Mammary epithelial cell (primary cell): Measurements from ENCODE around the gene NASP.

Experiments
- EZH2 ChIP-seq: IDR thresholded peaks from 2 replicates; pipeline ENCODE4 v1.6.1; 2012; ENCODE audit warnings: low read length, inconsistent platforms, borderline replicate concordance
- TF ChIP-seq, protein P1 (sequence below), 2 donors: IDR thresholded peaks in 1 of 2; conservative IDR thresholded peaks in 1 of 2; 2 replicates each; pipeline ENCODE4 v1.5.1; 2011 to 2012; ENCODE audit warnings: inconsistent platforms in 2 of 2, low read length in 2 of 2, mild to moderate bottlenecking in 2 of 2, control low read depth in 1 of 2, low read depth in 1 of 2; ENCODE audit not compliant: insufficient read depth in 1 of 2; ENCODE audit errors: extremely low read depth in 1 of 2

DNA sequence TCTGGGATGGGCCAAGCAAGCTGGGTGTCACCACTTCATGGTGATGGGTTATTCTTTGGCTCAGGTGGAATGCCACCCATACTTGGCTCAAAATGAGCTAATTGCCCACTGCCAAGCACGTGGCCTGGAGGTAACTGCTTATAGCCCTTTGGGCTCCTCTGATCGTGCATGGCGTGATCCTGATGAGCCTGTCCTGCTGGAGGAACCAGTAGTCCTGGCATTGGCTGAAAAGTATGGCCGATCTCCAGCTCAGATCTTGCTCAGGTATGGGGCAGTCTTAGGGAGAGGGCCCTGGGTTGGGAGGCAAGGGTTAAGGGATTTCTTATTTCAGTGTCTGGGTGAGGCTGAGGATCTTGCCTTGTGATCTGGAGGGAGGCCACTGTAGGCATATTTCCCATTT, 15.4 kb upstream of the NASP start:
- TF ChIP-seq EZH2, result no peak
- TF ChIP-seq, protein P1, sequence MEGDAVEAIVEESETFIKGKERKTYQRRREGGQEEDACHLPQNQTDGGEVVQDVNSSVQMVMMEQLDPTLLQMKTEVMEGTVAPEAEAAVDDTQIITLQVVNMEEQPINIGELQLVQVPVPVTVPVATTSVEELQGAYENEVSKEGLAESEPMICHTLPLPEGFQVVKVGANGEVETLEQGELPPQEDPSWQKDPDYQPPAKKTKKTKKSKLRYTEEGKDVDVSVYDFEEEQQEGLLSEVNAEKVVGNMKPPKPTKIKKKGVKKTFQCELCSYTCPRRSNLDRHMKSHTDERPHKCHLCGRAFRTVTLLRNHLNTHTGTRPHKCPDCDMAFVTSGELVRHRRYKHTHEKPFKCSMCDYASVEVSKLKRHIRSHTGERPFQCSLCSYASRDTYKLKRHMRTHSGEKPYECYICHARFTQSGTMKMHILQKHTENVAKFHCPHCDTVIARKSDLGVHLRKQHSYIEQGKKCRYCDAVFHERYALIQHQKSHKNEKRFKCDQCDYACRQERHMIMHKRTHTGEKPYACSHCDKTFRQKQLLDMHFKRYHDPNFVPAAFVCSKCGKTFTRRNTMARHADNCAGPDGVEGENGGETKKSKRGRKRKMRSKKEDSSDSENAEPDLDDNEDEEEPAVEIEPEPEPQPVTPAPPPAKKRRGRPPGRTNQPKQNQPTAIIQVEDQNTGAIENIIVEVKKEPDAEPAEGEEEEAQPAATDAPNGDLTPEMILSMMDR (conservative IDR thresholded peaks at IDR 0.05 in 1 of 2, IDR thresholded peaks at IDR 0.05 in 1 of 2; ENCODE audit: extremely low read depth in 1 of 2, insufficient read depth in 1 of 2, low read depth in 1 of 2, low read length in 2 of 2), result no peak
